BLaER1 (cell line): ENCODE results near the gene TMEM123.

ENCODE experiments used
- H3K27ac ChIP-seq: shearing (Covaris generic); formaldehyde crosslinking; 2 replicates; pipeline ENCODE4 v1.8.1; 2022
- H3K27me3 ChIP-seq: shearing (Covaris generic); formaldehyde crosslinking; 2 replicates; pipeline ENCODE4 v1.8.1; 2022
- H3K36me3 ChIP-seq: shearing (Covaris generic); formaldehyde crosslinking; 2 replicates; pipeline ENCODE4 v1.8.1; 2022
- H3K4me1 ChIP-seq: shearing (Covaris generic); formaldehyde crosslinking; 2 replicates; pipeline ENCODE4 v1.8.1; 2022
- H3K4me2 ChIP-seq: shearing (Covaris generic); formaldehyde crosslinking; 2 replicates; pipeline ENCODE4 v1.8.1; 2022
- H3K4me3 ChIP-seq: shearing (Covaris generic); formaldehyde crosslinking; 2 replicates; pipeline ENCODE4 v1.8.1; 2022
- H3K9ac ChIP-seq: shearing (Covaris generic); formaldehyde crosslinking; 2 replicates; pipeline ENCODE4 v1.8.1; 2022
- H3K9me3 ChIP-seq: shearing (Covaris generic); formaldehyde crosslinking; 2 replicates; pipeline ENCODE4 v1.8.1; 2022
- H4K20me1 ChIP-seq: shearing (Covaris generic); formaldehyde crosslinking; 2 replicates; pipeline ENCODE4 v1.8.1; 2022
- Cebpa-rat ChIP-seq: shearing (Covaris generic); IDR thresholded peaks from 2 replicates; pipeline ENCODE4 v1.8.1; 2022

Gene TMEM123

DNA sequence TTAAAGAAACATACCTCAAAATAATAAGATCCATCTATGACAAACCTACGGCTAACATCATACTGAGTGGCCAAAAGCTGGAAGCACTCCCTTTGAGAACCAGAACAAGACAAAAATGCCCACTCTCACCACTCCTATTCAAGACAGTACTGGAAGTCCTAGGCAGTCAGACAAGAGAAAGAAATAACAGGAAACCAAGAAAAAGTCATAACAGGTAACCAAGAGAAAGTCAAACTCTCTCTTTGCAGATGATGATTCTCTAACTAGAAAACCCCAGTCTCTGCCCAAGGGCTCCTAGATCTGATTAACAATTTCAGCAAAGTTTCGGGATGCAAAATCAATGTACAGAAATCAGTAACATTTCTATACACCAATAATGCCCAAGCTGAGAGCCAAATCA lies 35.6 kb downstream of the TMEM123 start:
- H3K9me3 ChIP-seq: peaks cover 45% of the 10 kb centered on the region
- H3K4me3 ChIP-seq: no peak overlapping the region
- peaks cover 100% of the 10 kb centered on the region for H4K20me1 ChIP-seq
- no peak overlapping the region for H3K4me2 ChIP-seq
- TF ChIP-seq Cebpa-rat: no peak
- H3K36me3 ChIP-seq: peaks cover 59% of the 10 kb centered on the region
- no peak overlapping the region for H3K9ac ChIP-seq
- H3K27ac ChIP-seq: no peak overlapping the region
- peaks cover 17% of the 10 kb centered on the region for H3K4me1 ChIP-seq
- H3K27me3 ChIP-seq: no peaks in the 10 kb centered on the region

DNA sequence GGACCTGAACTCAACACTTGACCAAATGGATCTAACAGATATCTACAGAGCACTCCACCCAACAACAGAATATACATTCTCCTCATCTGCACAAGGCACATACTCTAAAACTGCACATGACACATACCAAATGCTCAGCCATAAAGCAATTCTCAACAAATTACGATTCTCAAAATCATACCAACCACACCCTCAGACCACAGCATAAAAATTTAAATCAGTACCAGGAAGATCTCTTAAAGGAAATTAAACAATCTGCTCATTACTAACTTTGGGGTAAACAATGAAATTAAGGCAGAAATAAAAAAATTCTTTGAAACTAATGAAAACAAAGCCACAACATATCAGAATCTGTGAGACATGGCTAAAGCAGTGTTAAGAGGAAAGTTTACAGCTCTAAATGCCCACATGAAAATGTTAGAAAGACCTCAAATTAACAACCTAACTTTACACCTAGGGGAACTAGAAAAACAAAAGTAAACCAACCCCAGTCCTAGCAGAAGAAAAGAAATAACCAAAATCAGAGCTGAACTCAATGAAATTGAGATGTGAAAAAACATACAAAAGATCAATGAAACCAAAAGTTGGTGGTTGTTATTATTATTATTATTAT lies 37.2 kb downstream of the TMEM123 start:
- Histone ChIP-seq H3K27me3 (no peaks in the 10 kb centered on the region), H3K36me3 (peaks cover 71% of the 10 kb centered on the region), H3K9ac (no peak overlapping the region), H3K4me3 (no peak overlapping the region), H3K4me1 (0 out of 2 replicates have a peak, but pooled peaks cover 1% of the 10 kb centered on the region), H3K27ac (no peak overlapping the region), H3K4me2 (no peak overlapping the region), H3K9me3 (peaks cover 45% of the 10 kb centered on the region), H4K20me1 (peaks cover 100% of the 10 kb centered on the region)
- no peak for TF ChIP-seq Cebpa-rat

DNA sequence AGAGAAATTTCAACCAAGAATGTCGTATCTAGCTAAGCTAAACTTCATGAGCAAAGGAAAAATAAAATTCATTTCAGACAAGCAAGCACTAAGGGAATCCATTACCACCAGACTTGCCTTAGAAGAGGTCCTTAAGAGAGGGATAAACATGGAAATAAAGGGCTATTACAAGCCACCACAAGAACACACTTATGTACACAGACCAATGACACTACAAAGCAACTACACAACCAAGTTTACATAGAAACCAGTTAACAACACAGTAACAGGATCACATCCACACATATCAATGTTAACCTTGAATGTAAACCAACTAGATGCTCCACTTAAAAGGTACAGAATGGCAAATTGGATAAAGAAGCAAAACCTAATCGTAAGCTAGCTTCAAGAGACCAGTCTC lies 38.0 kb downstream of the TMEM123 start:
- H3K4me2 ChIP-seq: no peak overlapping the region
- H3K4me3 ChIP-seq: no peak overlapping the region
- peaks cover 100% of the 10 kb centered on the region for H4K20me1 ChIP-seq
- H3K36me3 ChIP-seq: peaks cover 70% of the 10 kb centered on the region
- no peaks in the 10 kb centered on the region for H3K27me3 ChIP-seq
- no peak overlapping the region for H3K9ac ChIP-seq
- no peak overlapping the region for H3K27ac ChIP-seq
- no peak for TF ChIP-seq Cebpa-rat
- peaks cover 40% of the 10 kb centered on the region for H3K9me3 ChIP-seq
- H3K4me1 ChIP-seq: no peaks in the 10 kb centered on the region

DNA sequence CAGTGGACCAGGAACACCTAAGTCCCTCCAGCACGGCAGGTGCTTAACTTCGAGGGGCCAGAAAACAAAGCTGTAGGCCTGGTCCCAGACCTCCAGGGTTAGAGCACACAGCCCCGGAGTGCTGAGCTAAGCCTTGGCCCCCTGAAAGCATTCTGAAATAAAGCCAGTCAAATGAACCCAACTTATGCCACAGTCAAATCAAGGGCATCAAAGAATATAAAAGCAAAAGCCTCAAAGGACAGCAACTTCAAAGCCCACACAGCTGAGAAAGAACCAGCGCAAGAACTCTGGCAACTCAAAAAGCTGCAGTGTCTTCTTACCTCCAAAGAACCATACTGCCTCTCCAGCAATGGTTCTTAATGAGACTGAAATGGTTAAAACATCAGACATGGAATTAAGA lies 39.1 kb downstream of the TMEM123 start:
- no peaks in the 10 kb centered on the region for H3K4me1 ChIP-seq
- H3K4me3 ChIP-seq: no peak overlapping the region
- H3K9me3 ChIP-seq: peaks cover 31% of the 10 kb centered on the region
- H3K36me3 ChIP-seq: peaks cover 69% of the 10 kb centered on the region
- no peak for TF ChIP-seq Cebpa-rat
- H3K27me3 ChIP-seq: no peaks in the 10 kb centered on the region
- H3K27ac ChIP-seq: no peak overlapping the region
- H3K9ac ChIP-seq: no peak overlapping the region
- peaks cover 100% of the 10 kb centered on the region for H4K20me1 ChIP-seq
- no peak overlapping the region for H3K4me2 ChIP-seq

DNA sequence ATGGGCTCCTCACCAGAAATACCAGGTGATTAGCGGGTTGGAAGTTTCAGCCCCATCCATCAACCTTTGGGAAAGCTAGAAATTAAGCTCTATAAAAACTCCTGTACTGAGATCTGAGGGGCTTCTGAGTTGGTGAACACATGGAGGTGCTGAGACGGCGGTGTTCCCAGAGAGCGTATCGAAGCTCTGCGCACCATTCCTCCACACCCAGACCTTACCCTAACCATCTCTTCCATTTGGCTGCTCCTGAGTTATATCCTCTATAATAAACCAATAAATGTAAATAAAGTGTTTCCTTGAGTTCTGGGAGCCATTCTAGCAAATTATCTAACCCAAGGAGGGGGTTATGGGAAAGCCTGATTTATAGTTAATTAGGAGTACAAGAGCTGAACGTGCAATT lies 41.4 kb downstream of the TMEM123 start:
- Histone ChIP-seq H3K9ac (no peak overlapping the region), H3K36me3 (peaks cover 73% of the 10 kb centered on the region), H3K27ac (no peak overlapping the region), H3K9me3 (peaks cover 7% of the 10 kb centered on the region), H4K20me1 (peaks cover 100% of the 10 kb centered on the region), H3K27me3 (no peaks in the 10 kb centered on the region), H3K4me3 (no peak overlapping the region), H3K4me1 (0 out of 2 replicates have a peak, but pooled peaks cover 10% of the 10 kb centered on the region), H3K4me2 (no peak overlapping the region)
- no peak for TF ChIP-seq Cebpa-rat

DNA sequence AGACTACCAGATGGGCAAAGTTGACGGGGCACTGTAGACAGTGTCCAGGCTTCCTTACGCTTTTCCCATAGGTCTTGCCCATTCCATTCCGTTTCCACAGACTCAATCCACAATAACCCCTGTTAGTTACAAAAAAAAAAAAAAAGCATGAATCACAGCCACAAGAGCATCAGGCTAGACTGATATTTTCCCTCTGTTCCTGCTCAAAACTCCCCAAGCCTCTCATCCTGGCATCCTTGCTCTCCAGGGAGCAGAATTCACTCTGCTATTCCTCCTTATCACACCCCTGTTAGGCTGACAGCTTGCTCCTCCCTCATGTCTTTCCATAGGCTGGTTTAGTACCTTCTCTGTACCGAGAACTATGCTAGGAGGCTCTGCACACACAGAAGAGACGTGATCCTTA lies 42.2 kb downstream of the TMEM123 start:
- no peak overlapping the region for H3K27ac ChIP-seq
- H3K4me2 ChIP-seq: no peak overlapping the region
- H3K9ac ChIP-seq: no peak overlapping the region
- H3K4me1 ChIP-seq: 0 out of 2 replicates have a peak, but pooled peaks cover 10% of the 10 kb centered on the region
- H3K9me3 ChIP-seq: no peaks in the 10 kb centered on the region; the same call in 1 of the 2 replicates
- H4K20me1 ChIP-seq: peaks cover 100% of the 10 kb centered on the region
- no peaks in the 10 kb centered on the region for H3K27me3 ChIP-seq
- peaks cover 70% of the 10 kb centered on the region for H3K36me3 ChIP-seq
- TF ChIP-seq Cebpa-rat: no peak
- H3K4me3 ChIP-seq: no peak overlapping the region

DNA sequence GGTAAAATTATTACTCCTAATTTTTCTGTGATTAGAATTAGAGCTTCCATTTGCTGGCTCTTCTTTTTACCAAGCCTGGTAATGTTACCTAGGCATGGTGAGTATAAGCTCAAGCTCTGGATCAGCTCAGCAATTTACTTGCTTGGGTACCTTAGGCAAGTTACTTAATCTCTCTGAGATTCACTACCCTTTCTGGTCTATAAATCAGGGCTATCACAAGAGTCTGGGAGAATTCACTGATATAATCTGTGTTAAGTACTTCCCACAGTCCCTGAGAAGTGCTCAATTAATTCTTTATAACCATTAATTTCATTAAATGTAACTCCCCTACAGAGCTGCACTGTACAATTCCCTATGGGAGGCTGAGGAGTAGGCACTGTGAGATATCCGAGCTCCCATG lies 44.2 kb downstream of the TMEM123 start:
- H3K36me3 ChIP-seq: peaks cover 80% of the 10 kb centered on the region
- H3K27ac ChIP-seq: no peak overlapping the region
- H3K4me3 ChIP-seq: no peak overlapping the region
- no peaks in the 10 kb centered on the region for H3K27me3 ChIP-seq
- peaks cover 10% of the 10 kb centered on the region; the same call in 1 of the 2 replicates for H3K4me1 ChIP-seq
- peaks cover 100% of the 10 kb centered on the region for H4K20me1 ChIP-seq
- no peaks in the 10 kb centered on the region; the same call in 1 of the 2 replicates for H3K9me3 ChIP-seq
- no peak overlapping the region for H3K9ac ChIP-seq
- no peak overlapping the region for H3K4me2 ChIP-seq
- TF ChIP-seq Cebpa-rat: no peak

DNA sequence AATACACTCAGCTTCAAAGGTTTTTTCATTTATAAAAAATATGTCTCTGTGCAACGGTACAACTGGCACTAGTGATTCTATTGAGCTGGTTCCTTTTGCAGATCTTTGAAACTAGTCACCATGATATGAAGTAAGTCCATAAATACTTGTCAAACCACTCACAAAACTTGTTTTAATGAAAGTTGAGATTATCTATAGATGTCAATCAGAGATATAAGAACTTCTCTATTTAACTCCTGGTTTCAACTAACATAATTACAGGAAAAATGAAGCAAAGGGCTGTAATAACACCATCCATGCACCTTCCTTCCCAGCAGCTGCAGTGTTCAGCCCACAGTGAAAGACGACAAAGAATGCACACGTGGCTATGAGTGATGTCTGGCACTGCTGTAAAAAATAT lies 44.7 kb downstream of the TMEM123 start:
- no peak for TF ChIP-seq Cebpa-rat
- Histone ChIP-seq H3K36me3 (peaks cover 81% of the 10 kb centered on the region), H3K27ac (no peak overlapping the region)

DNA sequence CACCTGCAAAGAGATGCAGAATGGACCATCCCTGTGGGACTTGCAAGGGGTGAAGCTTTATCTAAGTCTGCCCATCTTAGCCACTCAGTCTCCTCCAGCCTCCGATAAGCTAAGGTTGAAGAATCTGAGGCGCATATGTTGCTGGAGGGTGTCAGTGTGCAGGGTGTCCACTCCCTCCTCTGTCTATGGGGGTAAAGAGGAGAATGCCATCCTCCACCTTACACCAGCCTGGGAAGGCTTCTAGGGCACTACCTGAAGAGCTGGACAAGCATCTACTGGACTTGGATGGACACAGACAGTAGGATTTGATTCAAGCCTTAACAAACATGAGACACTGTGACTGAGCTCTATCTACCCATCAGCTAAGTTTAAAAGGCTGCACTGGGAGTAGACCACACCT lies 46.5 kb downstream of the TMEM123 start:
- H3K9ac ChIP-seq: no peak overlapping the region
- H3K27me3 ChIP-seq: no peaks in the 10 kb centered on the region
- H3K27ac ChIP-seq: no peak overlapping the region
- H4K20me1 ChIP-seq: peaks cover 98% of the 10 kb centered on the region
- H3K4me2 ChIP-seq: no peak overlapping the region
- no peaks in the 10 kb centered on the region; the same call in 1 of the 2 replicates for H3K9me3 ChIP-seq
- no peak overlapping the region for H3K4me3 ChIP-seq
- peaks cover 87% of the 10 kb centered on the region for H3K36me3 ChIP-seq
- no peak for TF ChIP-seq Cebpa-rat
- peaks cover 10% of the 10 kb centered on the region; the same call in 1 of the 2 replicates for H3K4me1 ChIP-seq

More for the DNA sequence above, 44.7 kb downstream of the TMEM123 start:
- Histone ChIP-seq H3K4me3 (no peak overlapping the region), H3K9ac (no peak overlapping the region), H3K4me2 (no peak overlapping the region), H3K9me3 (no peaks in the 10 kb centered on the region; the same call in 1 of the 2 replicates), H3K4me1 (peaks cover 10% of the 10 kb centered on the region; the same call in 1 of the 2 replicates), H3K27me3 (no peaks in the 10 kb centered on the region), H4K20me1 (peaks cover 100% of the 10 kb centered on the region)

DNA sequence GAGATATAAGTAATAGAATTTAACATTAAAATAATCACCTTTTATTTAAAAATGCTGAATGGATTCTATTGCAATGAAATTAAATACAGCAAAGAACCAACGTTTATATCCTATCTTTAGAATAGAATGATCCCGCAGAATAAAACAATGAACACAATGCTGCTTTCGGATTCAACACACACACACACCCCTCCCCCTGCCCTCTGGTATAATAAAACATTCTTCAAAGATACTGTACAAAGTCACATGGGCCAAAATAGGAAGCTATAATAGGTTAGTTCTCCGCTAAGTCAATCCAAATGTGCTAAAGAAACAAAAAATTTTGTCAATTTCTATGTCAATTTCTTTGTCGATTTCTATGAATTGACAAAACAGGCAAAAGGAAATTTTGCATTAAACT lies 47.1 kb downstream of the TMEM123 start:
- Histone ChIP-seq H3K9me3 (no peaks in the 10 kb centered on the region; the same call in 1 of the 2 replicates), H3K4me2 (no peak overlapping the region), H3K27me3 (no peaks in the 10 kb centered on the region), H3K4me1 (peaks cover 10% of the 10 kb centered on the region; the same call in 1 of the 2 replicates), H4K20me1 (peaks cover 92% of the 10 kb centered on the region), H3K27ac (no peak overlapping the region), H3K36me3 (peaks cover 87% of the 10 kb centered on the region), H3K4me3 (no peak overlapping the region), H3K9ac (no peak overlapping the region)
- no peak for TF ChIP-seq Cebpa-rat

DNA sequence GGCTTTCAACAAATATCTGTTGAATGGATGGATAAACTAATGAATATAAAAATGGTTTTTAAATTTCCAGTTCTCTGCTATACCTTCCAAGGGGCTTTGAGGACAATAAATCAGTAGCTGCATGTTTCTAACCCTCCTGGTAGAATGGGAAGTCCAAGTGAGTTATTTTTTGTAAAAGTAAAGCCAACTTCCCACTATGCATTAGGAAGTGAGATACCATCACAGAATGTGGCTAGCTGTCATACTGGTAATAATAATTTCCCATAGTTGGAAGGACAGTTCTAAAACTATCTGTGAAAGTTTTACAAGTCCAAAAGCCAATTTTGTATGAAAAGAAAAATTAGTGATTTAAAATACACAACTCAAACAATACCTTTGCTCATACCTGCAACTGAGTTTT lies 50.0 kb downstream of the TMEM123 start:
- Histone ChIP-seq H3K9me3 (no peaks in the 10 kb centered on the region; the same call in 1 of the 2 replicates), H4K20me1 (peaks cover 68% of the 10 kb centered on the region), H3K4me1 (peaks cover 8% of the 10 kb centered on the region; the same call in 1 of the 2 replicates), H3K9ac (no peak overlapping the region), H3K4me2 (no peak overlapping the region), H3K4me3 (no peak overlapping the region), H3K27ac (no peak overlapping the region), H3K36me3 (peaks cover 88% of the 10 kb centered on the region), H3K27me3 (no peaks in the 10 kb centered on the region)
- TF ChIP-seq Cebpa-rat: no peak
